B cell (primary cell): ENCODE measurements around the gene F2RL3. TPM values are rescaled to one million over a fixed set of nuclear protein-coding genes. Genes with fewer than 3 reads are reported as not detected.

Experiments
- ATAC-seq: fragments of 200-7000 bp; cut with Tn5 transposase; one replicate; pipeline ENCODE4 v1.10.0; 2021; ENCODE audit warnings: low read depth, mild to moderate bottlenecking, moderate number of reproducible peaks, moderate library complexity
- CTCF ChIA-PET: fragments of 350-600 bp; sonication (Branson Sonifier 250); formaldehyde crosslinking; loops from one replicate; lab custom pipeline; 2021; ENCODE audit warnings: antibody characterized with exemption, inconsistent platforms; lab: Charles Lee
- POLR2A ChIA-PET: fragments of 350-600 bp; sonication (Branson Sonifier 250); formaldehyde crosslinking; loops from one replicate; lab custom pipeline; 2021; ENCODE audit warnings: antibody characterized with exemption; lab: Charles Lee
- DNase-seq: peaks from one replicate; pipeline ENCODE4 v3.0.0; 2013
- H2AFZ ChIP-seq: 2 replicates; pipeline ENCODE4 v1.6.1; 2012; ENCODE audit warnings: mild to moderate bottlenecking, low read depth, low read length; ENCODE audit not compliant: insufficient read depth, poor library complexity, severe bottlenecking
- H3K27ac ChIP-seq, 2 donors: 1 replicate in 1 of 2; 2 replicates in 1 of 2; pipeline ENCODE4 v1.5.1; 2012 to 2013; ENCODE audit warnings: low read length in 2 of 2, mild to moderate bottlenecking in 2 of 2, moderate library complexity in 1 of 2
- H3K27me3 ChIP-seq, 4 experiments: fragments of 200-600 bp in 1 of 4; sonication (generic) in 1 of 4; replicated peaks in 1 of 4; 1 replicate in 2 of 4; 2 replicates in 2 of 4; pipeline versions ENCODE4 v1.6.1 to v1.7.0; 2013 to 2016; ENCODE audit warnings: low read length in 3 of 4, mild to moderate bottlenecking in 2 of 4, mixed read lengths in 1 of 4, moderate library complexity in 1 of 4; ENCODE audit not compliant: insufficient read depth in 4 of 4, control insufficient read depth in 3 of 4; ENCODE audit errors: control extremely low read depth in 1 of 4
- H3K36me3 ChIP-seq, 2 experiments: replicated peaks in 1 of 2; 1 replicate in 1 of 2; 2 replicates in 1 of 2; pipeline versions ENCODE4 v1.6.1 to v1.7.1; 2013; ENCODE audit warnings: low read length in 1 of 2; ENCODE audit not compliant: insufficient read depth in 2 of 2, control insufficient read depth in 1 of 2; ENCODE audit errors: control extremely low read depth in 1 of 2, extremely low read depth in 1 of 2
- H3K4me1 ChIP-seq, 2 donors: fragments of 200-600 bp in 1 of 2; sonication (generic) in 1 of 2; 1 replicate in 1 of 2; 2 replicates in 1 of 2; pipeline versions ENCODE4 v1.5.1 to v1.6.1; 2013 to 2017; ENCODE audit warnings: low read length in 2 of 2; ENCODE audit not compliant: control insufficient read depth in 2 of 2, insufficient read depth in 2 of 2
- H3K4me2 ChIP-seq: replicated peaks from 2 replicates; pipeline ENCODE3; 2012; ENCODE audit warnings: mild to moderate bottlenecking, low read depth, low read length; ENCODE audit not compliant: poor library complexity, severe bottlenecking
- H3K4me3 ChIP-seq, 5 experiments: fragments of 200-600 bp in 1 of 5; sonication (generic) in 1 of 5; 1 replicate in 3 of 5; 2 replicates in 2 of 5; pipeline versions ENCODE4 v1.5.1 to v1.7.0; 2011 to 2016; ENCODE audit warnings: low read length in 4 of 5, mild to moderate bottlenecking in 4 of 5, low read depth in 2 of 5, control low read depth in 1 of 5, moderate library complexity in 1 of 5; ENCODE audit not compliant: insufficient read depth in 1 of 5; ENCODE audit errors: control extremely low read depth in 1 of 5, extremely low read depth in 1 of 5
- H3K79me2 ChIP-seq: fragments of 200-600 bp; sonication (generic); one replicate; pipeline ENCODE4 v1.6.0; 2016; ENCODE audit warnings: low read length; ENCODE audit not compliant: control insufficient read depth, insufficient read depth
- H3K9ac ChIP-seq: fragments of 200-600 bp; sonication (generic); 2 replicates; pipeline ENCODE4 v1.6.1; 2017; ENCODE audit warnings: mild to moderate bottlenecking, low read length, moderate library complexity
- H3K9me3 ChIP-seq, 3 donors: one replicate each; pipeline versions ENCODE4 v1.6.1 to v1.7.1; 2013; ENCODE audit warnings: low read length in 2 of 3; ENCODE audit not compliant: control insufficient read depth in 2 of 3, insufficient read depth in 1 of 3; ENCODE audit errors: control extremely low read depth in 1 of 3
- H4K20me1 ChIP-seq: 2 replicates; pipeline ENCODE4 v1.6.0; 2012; ENCODE audit warnings: mild to moderate bottlenecking, low read length; ENCODE audit not compliant: insufficient read depth, control insufficient read depth, poor library complexity, severe bottlenecking
- H3K27ac Mint-ChIP-seq: one replicate; pipeline ENCODE4 v1.8.0; 2021; ENCODE audit warnings: mixed read lengths
- H3K27me3 Mint-ChIP-seq: one replicate; pipeline ENCODE4 v1.8.0; 2021; ENCODE audit warnings: mixed read lengths
- H3K4me1 Mint-ChIP-seq: one replicate; pipeline ENCODE4 v1.8.0; 2021; ENCODE audit warnings: mixed read lengths
- H3K4me3 Mint-ChIP-seq: one replicate; pipeline ENCODE4 v1.8.0; 2021; ENCODE audit warnings: mixed read lengths
- H3K9me3 Mint-ChIP-seq: one replicate; pipeline ENCODE4 v1.8.0; 2022; ENCODE audit warnings: mixed read lengths; ENCODE audit not compliant: insufficient read depth
- EZH2 ChIP-seq: IDR thresholded peaks from 2 replicates; pipeline ENCODE4 v1.6.1; 2012; ENCODE audit warnings: borderline replicate concordance, low read depth, mild to moderate bottlenecking, moderate library complexity, low read length; ENCODE audit not compliant: insufficient read depth, poor library complexity, severe bottlenecking
- WGBS: methylation state at CpG from one replicate; pipeline ENCODE4 v1.1.5; 2013; ENCODE audit warnings: missing lambda C conversion rate; ENCODE audit not compliant: insufficient coverage; 5-methylcytosine and 5-hydroxymethylcytosine counted together
- intact Hi-C: fragments of 100-400 bp; cut with micrococcal nuclease; formaldehyde crosslinking; loops from one replicate; pipeline ENCODE4 v1.10.0; 2022
- polyA plus RNA-seq: library from polyadenylated mRNA; depleted of rRNA; stranded (reverse); fragments of >200 nt; gene quantifications from 2 replicates; pipeline ENCODE4 v1.2.3, GENCODE V29; 2012
- total RNA-seq, 2 donors: library from RNA; stranded (reverse); fragments of 120-200 nt in 1 of 2; gene quantifications; 1 replicate in 1 of 2; 2 replicates in 1 of 2; pipeline versions ENCODE4 v1.2.3 to v1.2.4, GENCODE V29; 2013 to 2022
- TF ChIP-seq, protein P1 (sequence below): fragments of 200-600 bp; IDR thresholded peaks from one replicate; pipeline ENCODE4 v1.8.0; 2022; ENCODE audit warnings: antibody characterized with exemption, mild to moderate bottlenecking

The F2RL3 gene
- total and polyA plus RNA-seq, 2 donors (not counting 1 experiment from before 2014, with no cell fraction given), result 0.01 to 1.1 TPM

DNA sequence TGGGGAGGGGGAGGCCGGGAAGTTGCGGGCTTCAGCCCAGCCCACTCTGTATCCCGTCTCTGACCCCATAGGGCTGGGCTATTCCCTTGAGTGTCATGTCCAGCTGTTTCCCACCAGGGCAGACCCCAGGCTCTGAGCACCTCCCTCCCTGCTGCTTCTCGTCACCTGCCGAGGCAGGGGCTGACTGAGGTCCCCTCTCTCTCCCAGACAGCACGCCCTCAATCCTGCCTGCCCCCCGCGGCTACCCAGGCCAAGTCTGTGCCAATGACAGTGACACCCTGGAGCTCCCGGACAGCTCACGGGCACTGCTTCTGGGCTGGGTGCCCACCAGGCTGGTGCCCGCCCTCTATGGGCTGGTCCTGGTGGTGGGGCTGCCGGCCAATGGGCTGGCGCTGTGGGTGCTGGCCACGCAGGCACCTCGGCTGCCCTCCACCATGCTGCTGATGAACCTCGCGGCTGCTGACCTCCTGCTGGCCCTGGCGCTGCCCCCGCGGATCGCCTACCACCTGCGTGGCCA lies 625 bp downstream of the F2RL3 start:
- Histone ChIP-seq H3K27me3 (peaks cover 0 to 14% (median 5%) of the 10 kb centered on the region in 4 experiments), H3K9ac (no peak overlapping the region), H3K9me3 (peaks cover 0 to 8% (median 0%) of the 10 kb centered on the region in 3 donors), H3K4me3 (no peak overlapping the region), H3K36me3 (no peaks in the 10 kb centered on the region), H2AFZ (peak overlapping the region; percentile 58), H4K20me1 (no peaks in the 10 kb centered on the region), H3K27ac (no peak overlapping the region), H3K79me2 (no peaks in the 10 kb centered on the region), H3K4me1 (peaks cover 29 to 48% of the 10 kb centered on the region in 2 donors), H3K4me2 (peak overlapping the region; percentile 56)
- Mint-ChIP-seq H3K9me3 (no peaks in the 10 kb centered on the region), H3K27ac (no peak overlapping the region), H3K4me1 (peaks cover 45% of the 10 kb centered on the region), H3K27me3 (peaks cover 3% of the 10 kb centered on the region), H3K4me3 (no peak overlapping the region)
- CTCF ChIA-PET, result no interaction called here
- TF ChIP-seq, protein P1, sequence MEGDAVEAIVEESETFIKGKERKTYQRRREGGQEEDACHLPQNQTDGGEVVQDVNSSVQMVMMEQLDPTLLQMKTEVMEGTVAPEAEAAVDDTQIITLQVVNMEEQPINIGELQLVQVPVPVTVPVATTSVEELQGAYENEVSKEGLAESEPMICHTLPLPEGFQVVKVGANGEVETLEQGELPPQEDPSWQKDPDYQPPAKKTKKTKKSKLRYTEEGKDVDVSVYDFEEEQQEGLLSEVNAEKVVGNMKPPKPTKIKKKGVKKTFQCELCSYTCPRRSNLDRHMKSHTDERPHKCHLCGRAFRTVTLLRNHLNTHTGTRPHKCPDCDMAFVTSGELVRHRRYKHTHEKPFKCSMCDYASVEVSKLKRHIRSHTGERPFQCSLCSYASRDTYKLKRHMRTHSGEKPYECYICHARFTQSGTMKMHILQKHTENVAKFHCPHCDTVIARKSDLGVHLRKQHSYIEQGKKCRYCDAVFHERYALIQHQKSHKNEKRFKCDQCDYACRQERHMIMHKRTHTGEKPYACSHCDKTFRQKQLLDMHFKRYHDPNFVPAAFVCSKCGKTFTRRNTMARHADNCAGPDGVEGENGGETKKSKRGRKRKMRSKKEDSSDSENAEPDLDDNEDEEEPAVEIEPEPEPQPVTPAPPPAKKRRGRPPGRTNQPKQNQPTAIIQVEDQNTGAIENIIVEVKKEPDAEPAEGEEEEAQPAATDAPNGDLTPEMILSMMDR, result no peak
- no peak for TF ChIP-seq EZH2
- ATAC-seq (no peak), DNase-seq (no peak)
- WGBS, result 83% methylated on average over 20 of the region's 22 CpGs
- intact Hi-C loops, result no loop called here
- POLR2A ChIA-PET, result no interaction called here

DNA sequence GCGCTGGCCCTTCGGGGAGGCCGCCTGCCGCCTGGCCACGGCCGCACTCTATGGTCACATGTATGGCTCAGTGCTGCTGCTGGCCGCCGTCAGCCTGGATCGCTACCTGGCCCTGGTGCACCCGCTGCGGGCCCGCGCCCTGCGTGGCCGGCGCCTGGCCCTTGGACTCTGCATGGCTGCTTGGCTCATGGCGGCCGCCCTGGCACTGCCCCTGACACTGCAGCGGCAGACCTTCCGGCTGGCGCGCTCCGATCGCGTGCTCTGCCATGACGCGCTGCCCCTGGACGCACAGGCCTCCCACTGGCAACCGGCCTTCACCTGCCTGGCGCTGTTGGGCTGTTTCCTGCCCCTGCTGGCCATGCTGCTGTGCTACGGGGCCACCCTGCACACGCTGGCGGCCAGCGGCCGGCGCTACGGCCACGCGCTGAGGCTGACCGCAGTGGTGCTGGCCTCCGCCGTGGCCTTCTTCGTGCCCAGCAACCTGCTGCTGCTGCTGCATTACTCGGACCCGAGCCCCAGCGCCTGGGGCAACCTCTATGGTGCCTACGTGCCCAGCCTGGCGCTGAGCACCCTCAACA lies 1.2 kb downstream of the F2RL3 start:
- Mint-ChIP-seq H3K27ac (no peak overlapping the region), H3K27me3 (peaks cover 3% of the 10 kb centered on the region), H3K9me3 (no peaks in the 10 kb centered on the region), H3K4me3 (no peak overlapping the region), H3K4me1 (peaks cover 50% of the 10 kb centered on the region)
- no peak for TF ChIP-seq EZH2
- TF ChIP-seq, protein P1, result no peak
- intact Hi-C loops, result loop anchor here (10.0 kb wide), 1 partner anchor 415 kb away; the partner anchor contains the start of genes ABHD8, DDA1 and MRPL34
- H3K27me3 ChIP-seq, result peaks cover 0 to 14% (median 5%) of the 10 kb centered on the region in 4 experiments
- no peak overlapping the region for H3K9ac ChIP-seq
- no peak for DNase-seq
- WGBS, result 98% methylated on average over 48 of the region's 48 CpGs
- no peaks in the 10 kb centered on the region for H4K20me1 ChIP-seq
- no peak overlapping the region for H3K27ac ChIP-seq
- CTCF ChIA-PET, result no interaction called here
- H2AFZ ChIP-seq, result no peak overlapping the region
- ATAC-seq, result no peak
- peaks cover 0 to 8% (median 0%) of the 10 kb centered on the region in 3 donors for H3K9me3 ChIP-seq
- H3K4me3 ChIP-seq, result no peak overlapping the region
- H3K4me1 ChIP-seq, result peaks cover 31 to 51% of the 10 kb centered on the region in 2 donors
- H3K4me2 ChIP-seq, result no peak overlapping the region
- H3K36me3 ChIP-seq, result no peaks in the 10 kb centered on the region
- H3K79me2 ChIP-seq, result no peaks in the 10 kb centered on the region
- POLR2A ChIA-PET, result no interaction called here
